ENCODE measurements around the gene TPMT.

DNA sequence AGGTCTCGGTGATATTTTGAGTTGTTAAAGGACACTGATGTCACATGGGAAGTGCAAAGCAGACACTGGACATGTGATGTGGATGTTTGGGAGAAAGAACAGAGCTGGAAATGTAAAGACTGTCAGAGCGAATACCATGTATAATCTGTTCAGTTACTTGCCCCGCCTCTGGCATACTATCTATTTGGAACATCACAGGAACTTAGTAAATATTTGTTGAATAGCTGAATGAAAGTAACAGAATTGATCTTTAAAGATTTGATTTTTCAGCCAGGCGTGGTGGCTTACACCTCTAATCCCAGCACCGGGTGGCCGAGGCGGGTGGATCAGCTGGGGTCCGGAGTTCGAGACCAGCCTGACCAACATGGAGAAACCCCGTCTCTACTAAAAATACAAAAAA is 18.6 kb downstream of the TPMT start:
- TF ChIP-seq, protein P1, sequence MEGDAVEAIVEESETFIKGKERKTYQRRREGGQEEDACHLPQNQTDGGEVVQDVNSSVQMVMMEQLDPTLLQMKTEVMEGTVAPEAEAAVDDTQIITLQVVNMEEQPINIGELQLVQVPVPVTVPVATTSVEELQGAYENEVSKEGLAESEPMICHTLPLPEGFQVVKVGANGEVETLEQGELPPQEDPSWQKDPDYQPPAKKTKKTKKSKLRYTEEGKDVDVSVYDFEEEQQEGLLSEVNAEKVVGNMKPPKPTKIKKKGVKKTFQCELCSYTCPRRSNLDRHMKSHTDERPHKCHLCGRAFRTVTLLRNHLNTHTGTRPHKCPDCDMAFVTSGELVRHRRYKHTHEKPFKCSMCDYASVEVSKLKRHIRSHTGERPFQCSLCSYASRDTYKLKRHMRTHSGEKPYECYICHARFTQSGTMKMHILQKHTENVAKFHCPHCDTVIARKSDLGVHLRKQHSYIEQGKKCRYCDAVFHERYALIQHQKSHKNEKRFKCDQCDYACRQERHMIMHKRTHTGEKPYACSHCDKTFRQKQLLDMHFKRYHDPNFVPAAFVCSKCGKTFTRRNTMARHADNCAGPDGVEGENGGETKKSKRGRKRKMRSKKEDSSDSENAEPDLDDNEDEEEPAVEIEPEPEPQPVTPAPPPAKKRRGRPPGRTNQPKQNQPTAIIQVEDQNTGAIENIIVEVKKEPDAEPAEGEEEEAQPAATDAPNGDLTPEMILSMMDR (IDR thresholded peaks at IDR 0.05; ENCODE audit: insufficient read depth, low read depth, low read length), result no peak
- no peak for TF ChIP-seq EZH2 (IDR thresholded peaks at IDR 0.05; ENCODE audit: insufficient read depth, low read length)
